Spleen (tissue), 13 donors: Measurements from ENCODE around the gene ZNF584. TPM values are rescaled to one million over a fixed set of nuclear protein-coding genes. Genes with fewer than 3 reads are reported as not detected.

Experiments
- DNase-seq: peaks from one replicate; pipeline ENCODE4 v3.0.0-alpha.2; 2020
- H3K27ac ChIP-seq, 8 donors: fragments of 200-600 bp; sonication (generic) in 7 of 8; 1 replicate in 4 of 8; 2 replicates in 4 of 8; pipeline versions ENCODE4 v1.5.0 to v1.8.0; 2016 to 2021; ENCODE audit warnings: inconsistent platforms in 4 of 8, mild to moderate bottlenecking in 4 of 8, moderate library complexity in 1 of 8
- H3K27me3 ChIP-seq, 7 donors: fragments of 200-600 bp; sonication (generic) in 6 of 7; replicated peaks in 1 of 7; 1 replicate in 4 of 7; 2 replicates in 3 of 7; pipeline versions ENCODE4 v1.5.0 to v1.8.0; 2016 to 2021; ENCODE audit warnings: inconsistent platforms in 3 of 7, mild to moderate bottlenecking in 1 of 7
- H3K36me3 ChIP-seq, 6 donors: fragments of 200-600 bp; sonication (generic) in 5 of 6; 1 replicate in 4 of 6; 2 replicates in 2 of 6; pipeline versions ENCODE4 v1.5.0 to v1.8.0; 2016 to 2021; ENCODE audit warnings: inconsistent platforms in 2 of 6
- H3K4me1 ChIP-seq, 6 donors: fragments of 200-600 bp; sonication (generic) in 5 of 6; 1 replicate in 3 of 6; 2 replicates in 3 of 6; pipeline versions ENCODE4 v1.5.0 to v1.8.0; 2016 to 2021; ENCODE audit warnings: inconsistent platforms in 3 of 6
- H3K4me3 ChIP-seq, 8 donors: fragments of 200-600 bp; sonication (generic) in 7 of 8; 1 replicate in 4 of 8; 2 replicates in 4 of 8; pipeline versions ENCODE4 v1.5.0 to v1.8.0; 2016 to 2021; ENCODE audit warnings: inconsistent platforms in 4 of 8, mild to moderate bottlenecking in 4 of 8, moderate library complexity in 2 of 8
- H3K9me3 ChIP-seq, 8 donors: fragments of 200-600 bp; sonication (generic) in 7 of 8; 1 replicate in 4 of 8; 2 replicates in 4 of 8; pipeline versions ENCODE4 v1.5.0 to v1.8.0; 2016 to 2021; ENCODE audit warnings: inconsistent platforms in 4 of 8
- POLR2A ChIP-seq, 3 donors: fragments of 450-650 bp; IDR thresholded peaks; one replicate each; pipeline ENCODE4 v1.5.1; 2017; ENCODE audit warnings: antibody characterized with exemption in 3 of 3, mild to moderate bottlenecking in 1 of 3
- POLR2AphosphoS5 ChIP-seq, 3 donors: sonication (generic); formaldehyde crosslinking; IDR thresholded peaks; one replicate each; pipeline ENCODE4 v1.5.1; 2017; ENCODE audit warnings: antibody characterized with exemption in 3 of 3
- WGBS, 5 donors: extraction: QIAGEN DNeasy Blood & Tissue Kit in 3 of 5; methylation state at CpG; one replicate each; pipeline versions ENCODE4 v1.1.5 to v1.1.7; 2013 to 2018; 5-methylcytosine and 5-hydroxymethylcytosine counted together
- intact Hi-C: fragments of 100-400 bp; cut with DNase I; formaldehyde crosslinking; loops from one replicate; pipeline ENCODE4 v1.15.0; 2023; ENCODE audit warnings: low total_unique reads
- long read RNA-seq, 2 donors: transcript quantifications; one replicate each; lab custom pipeline, GENCODE V29; 2026
- polyA plus RNA-seq, 3 donors: library from polyadenylated mRNA; stranded (reverse); fragments of 200-250 nt; gene quantifications; one replicate each; pipeline ENCODE4 v1.2.1, GENCODE V29; 2013
- total RNA-seq, 7 donors: library from RNA; depleted of rRNA in 3 of 7; stranded (reverse); fragments of >200 nt in 3 of 7; fragmentation: NEBNext Ultra II Directional in 4 of 7; extraction: Animal tissue kit (Norgen Biotek cat#: 25700) in 4 of 7; gene quantifications; one replicate each; pipeline versions ENCODE4 v1.1.0 to v1.2.1, GENCODE V29; 2016 to 2021
- TF ChIP-seq, protein P1 (sequence below), 11 experiments: fragments of 200-600 bp in 7 of 11; fragments of 450-650 bp in 4 of 11; sonication (generic) in 4 of 11; IDR thresholded peaks in 8 of 11; conservative IDR thresholded peaks in 3 of 11; 1 replicate in 7 of 11; 2 replicates in 4 of 11; pipeline versions ENCODE4 v1.4.0 to v1.8.0; 2016 to 2021; ENCODE audit warnings: antibody characterized with exemption in 11 of 11, inconsistent platforms in 4 of 11, mild to moderate bottlenecking in 1 of 11
- donor health status: healthy with polysubstance abuse.
- donor health status: DM: no; HTN: no; CAD: no; lungs with moderate emphysema.
- donor health status: DM: no; HTN: no; CAD: no.
- donor health status: Bipolar disorder and iron deficiency.
- donor health status: healthy.
- donor health status: DM: no; HTN: no; CAD: no.
- donor health status: DM: yes; HTN: yes; CAD: no.

The ZNF584 gene
- total RNA-seq (10 to 100 TPM in 3 of 7 donors, 1 to 10 TPM in 4; 6.7 to 11.2 (median 9.4) TPM), polyA plus RNA-seq (1 to 10 TPM; 2.3 to 3.4 (median 2.5) TPM)
- long read RNA-seq, donor 1, partial matches to known transcripts: 0 of 3 reads
- long read RNA-seq, donor 1, other reads (novel, unspliced or antisense): 0 of 3 reads
- long read RNA-seq, donor 2, partial matches to known transcripts: 0 of 5 reads
- long read RNA-seq, donor 2, other reads (novel, unspliced or antisense): 0 of 5 reads

DNA sequence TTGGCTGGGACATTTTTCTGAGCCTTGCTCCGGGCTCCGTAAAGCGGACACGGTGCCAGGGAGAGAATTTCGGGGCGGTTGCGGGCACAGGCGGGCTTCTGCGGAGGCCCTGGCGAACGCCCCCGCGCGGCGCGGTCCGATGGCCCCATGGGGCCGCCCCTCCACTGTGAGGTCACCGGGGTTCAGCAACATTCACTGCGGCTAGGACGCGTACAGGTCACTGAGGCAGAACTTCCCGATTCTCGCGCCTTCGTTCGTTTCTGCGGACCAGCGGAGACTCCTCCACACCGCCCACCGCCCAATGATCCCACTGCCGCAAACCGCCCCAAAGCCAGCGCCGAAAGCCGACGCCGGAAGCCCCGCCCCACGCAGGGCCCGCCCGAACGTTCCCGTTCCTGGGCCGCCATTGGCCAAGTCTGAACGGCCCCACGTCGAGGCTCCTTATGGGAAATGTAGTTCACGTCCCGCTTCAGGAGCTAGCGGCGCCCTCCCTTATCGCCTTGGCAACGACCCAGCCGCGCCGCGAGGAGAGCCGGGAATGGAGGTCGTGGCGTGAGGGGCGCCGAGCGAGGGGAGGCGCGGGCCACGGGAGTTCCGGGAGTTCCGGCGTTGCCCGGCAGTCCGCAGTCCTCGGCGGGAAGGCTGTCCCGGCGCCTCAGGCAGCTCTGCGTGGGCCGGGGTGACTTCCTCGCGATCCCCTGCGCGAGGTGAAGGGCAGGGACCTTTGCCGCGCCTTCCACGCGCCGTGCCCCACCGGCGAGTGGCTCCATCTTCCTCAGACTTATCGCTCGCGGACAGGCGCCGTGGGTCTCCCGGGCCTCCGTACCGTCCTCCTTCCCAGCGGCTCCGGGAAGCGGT is at the start of gene ZNF584:
ZNF584 (plus strand) TSS at position 498 of the 858 bp plus-strand sequence. CDS start 499 bp downstream, outside the sequence.
- peak in 1 of 3 donors; percentile 68 for TF ChIP-seq POLR2A (IDR thresholded peaks at IDR 0.05)
- TF ChIP-seq POLR2AphosphoS5 (IDR thresholded peaks at IDR 0.05): peak; percentile 91 to 94 (median 93)
- TF ChIP-seq, protein P1, sequence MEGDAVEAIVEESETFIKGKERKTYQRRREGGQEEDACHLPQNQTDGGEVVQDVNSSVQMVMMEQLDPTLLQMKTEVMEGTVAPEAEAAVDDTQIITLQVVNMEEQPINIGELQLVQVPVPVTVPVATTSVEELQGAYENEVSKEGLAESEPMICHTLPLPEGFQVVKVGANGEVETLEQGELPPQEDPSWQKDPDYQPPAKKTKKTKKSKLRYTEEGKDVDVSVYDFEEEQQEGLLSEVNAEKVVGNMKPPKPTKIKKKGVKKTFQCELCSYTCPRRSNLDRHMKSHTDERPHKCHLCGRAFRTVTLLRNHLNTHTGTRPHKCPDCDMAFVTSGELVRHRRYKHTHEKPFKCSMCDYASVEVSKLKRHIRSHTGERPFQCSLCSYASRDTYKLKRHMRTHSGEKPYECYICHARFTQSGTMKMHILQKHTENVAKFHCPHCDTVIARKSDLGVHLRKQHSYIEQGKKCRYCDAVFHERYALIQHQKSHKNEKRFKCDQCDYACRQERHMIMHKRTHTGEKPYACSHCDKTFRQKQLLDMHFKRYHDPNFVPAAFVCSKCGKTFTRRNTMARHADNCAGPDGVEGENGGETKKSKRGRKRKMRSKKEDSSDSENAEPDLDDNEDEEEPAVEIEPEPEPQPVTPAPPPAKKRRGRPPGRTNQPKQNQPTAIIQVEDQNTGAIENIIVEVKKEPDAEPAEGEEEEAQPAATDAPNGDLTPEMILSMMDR (IDR thresholded peaks at IDR 0.05 in 8 of 11, conservative IDR thresholded peaks at IDR 0.05 in 3 of 11): peak in 3 of 11 experiments; percentile 9 to 27 (median 19)
- H3K4me1 ChIP-seq: peaks cover 8 to 32% (median 28%) of the 10 kb centered on the region in 6 donors
- intact Hi-C loops: no loop called here
- H3K4me3 ChIP-seq: peak within 1 kb of the TSS; percentile 85 to 100 (median 94)
- no peaks in the 10 kb centered on the region for H3K9me3 ChIP-seq
- no peaks in the 10 kb centered on the region for H3K36me3 ChIP-seq
- H3K27me3 ChIP-seq: no peaks in the 10 kb centered on the region
- DNase-seq: peak; percentile 98
- 0 to 1% (median 0%) methylated on average over 66 to 100 of the region's 100 CpGs for WGBS, 5 donors
- H3K27ac ChIP-seq: peak within 1 kb of the TSS; percentile 75 to 94 (median 91)

DNA sequence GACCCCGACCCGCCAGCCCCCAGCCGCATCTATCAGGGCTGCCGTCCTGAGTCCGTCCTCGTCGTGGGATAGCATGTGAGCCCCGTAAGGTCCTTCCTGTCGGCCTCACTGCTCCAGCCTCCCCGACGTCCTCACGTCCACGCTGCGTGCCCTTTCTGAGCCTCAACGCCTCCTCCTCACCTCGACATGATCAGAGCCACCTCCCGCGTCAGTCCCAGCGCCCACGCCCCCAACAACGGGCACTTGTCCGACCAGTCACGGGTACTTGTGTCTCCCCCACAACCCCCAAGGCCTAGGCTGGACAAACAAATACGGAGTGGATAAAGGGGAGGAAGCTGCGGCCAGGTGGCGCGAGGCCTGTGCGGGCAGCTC is 46.6 kb upstream of the ZNF584 start:
- DNase-seq: peak; percentile 87
- Histone ChIP-seq H3K4me3 (peak overlapping the region; percentile 60 to 95 (median 84)), H3K36me3 (no peaks in the 10 kb centered on the region), H3K27me3 (peaks cover 0 to 9% (median 2%) of the 10 kb centered on the region in 7 donors), H3K4me1 (peaks cover 13 to 46% (median 36%) of the 10 kb centered on the region in 6 donors), H3K27ac (peak overlapping the region; percentile 88 to 96 (median 92)), H3K9me3 (no peaks in the 10 kb centered on the region)
- intact Hi-C loops: no loop called here
- 3 to 6% (median 5%) methylated on average over 26 to 28 of the region's 28 CpGs for WGBS, 5 donors
- TF ChIP-seq, protein P1 (IDR thresholded peaks at IDR 0.05 in 8 of 11, conservative IDR thresholded peaks at IDR 0.05 in 3 of 11): no peak
- no peak for TF ChIP-seq POLR2AphosphoS5 (IDR thresholded peaks at IDR 0.05)
- no peak for TF ChIP-seq POLR2A (IDR thresholded peaks at IDR 0.05)

DNA sequence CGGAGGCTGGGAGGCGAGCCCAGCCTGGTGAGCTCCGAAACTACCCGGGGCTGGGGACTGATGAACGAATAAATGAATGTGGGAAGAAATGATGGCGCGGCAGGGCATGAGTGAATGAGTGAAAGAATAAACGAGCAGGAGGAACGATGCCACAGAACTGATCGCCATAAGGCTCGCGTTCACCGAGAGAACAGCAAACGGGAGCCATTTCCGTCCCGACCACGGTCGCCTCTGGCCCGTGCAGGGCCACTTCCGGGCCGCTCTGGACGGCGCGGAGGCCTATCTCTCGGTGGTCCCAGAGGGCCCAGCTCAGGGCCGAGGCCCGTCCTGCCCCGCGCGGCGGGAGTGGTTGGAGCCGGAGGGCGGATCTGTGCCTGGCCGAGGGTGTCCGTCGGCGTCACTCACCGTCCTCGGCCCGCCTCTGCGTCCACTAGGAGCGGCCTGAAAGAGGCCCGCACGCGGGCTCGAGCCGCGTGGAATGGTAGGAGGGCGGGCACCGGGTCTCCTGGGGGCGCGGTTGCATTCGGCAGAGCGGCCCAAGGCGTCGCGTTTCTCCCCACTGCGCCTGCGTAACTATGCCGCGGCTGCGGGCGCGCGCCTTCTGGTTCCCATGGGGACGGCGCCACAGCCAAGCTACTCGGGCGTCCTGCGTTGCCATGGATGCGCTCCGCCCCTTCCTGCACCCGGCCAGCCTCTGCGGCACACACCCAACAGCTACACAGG is 46.0 kb upstream of the ZNF584 start, which contains the start of gene ZNF497:
ZNF497 (minus strand) TSS at position 480 of the 723 bp plus-strand sequence. CDS start 5,116 bp downstream, outside the sequence.
- TF ChIP-seq POLR2AphosphoS5 (IDR thresholded peaks at IDR 0.05) (peak in 2 of 3 donors; percentile 83 to 95), POLR2A (IDR thresholded peaks at IDR 0.05) (peak in 1 of 3 donors; percentile 13)
- TF ChIP-seq, protein P1 (IDR thresholded peaks at IDR 0.05 in 8 of 11, conservative IDR thresholded peaks at IDR 0.05 in 3 of 11): peak in 4 of 11 experiments; percentile 17 to 42 (median 34)
- no peaks in the 10 kb centered on the region for H3K9me3 ChIP-seq
- H3K27me3 ChIP-seq: peaks cover 0 to 4% (median 0%) of the 10 kb centered on the region in 7 donors
- H3K4me1 ChIP-seq: peaks cover 7 to 41% (median 31%) of the 10 kb centered on the region in 6 donors
- intact Hi-C loops: no loop called here
- H3K27ac ChIP-seq: peak within 1 kb of the TSS; percentile 88 to 96 (median 92)
- peak within 1 kb of the TSS; percentile 60 to 95 (median 84) for H3K4me3 ChIP-seq
- peaks cover 0 to under 1% (median 0%) of the 10 kb centered on the region in 6 donors for H3K36me3 ChIP-seq
- WGBS, 5 donors: 0 to 1% (median 0%) methylated on average over 21 to 74 of the region's 74 CpGs
- peak; percentile 100 for DNase-seq
